ENCODE results near the gene CROCC2. TPM values are rescaled to one million over a fixed set of nuclear protein-coding genes. Genes with fewer than 3 reads are reported as not detected.

Gene CROCC2
- total RNA-seq, 1 donor from 2014 or later = not detected

- Mint-ChIP-seq H3K36me3 (ENCODE audit: low read depth, unreplicated experiment) (no peaks in the 10 kb centered on the region), H3K9me3 (ENCODE audit: unreplicated experiment) (no peaks in the 10 kb centered on the region), H3K27ac (ENCODE audit: unreplicated experiment) (no peak overlapping the region), H3K4me1 (ENCODE audit: unreplicated experiment) (no peaks in the 10 kb centered on the region), H3K27me3 (ENCODE audit: unreplicated experiment) (peaks cover 8% of the 10 kb centered on the region), H3K4me3 (ENCODE audit: unreplicated experiment) (no peak overlapping the region)
- no peak for TF ChIP-seq CTCF (IDR thresholded peaks at IDR 0.05; ENCODE audit: unreplicated experiment)
- DNase-seq (ENCODE audit: low spot score) = no peak
Observed at GRCh38 chr2:240955306-240956170, 49.4 kb downstream of the CROCC2 start.

- H3K4me1 Mint-ChIP-seq (ENCODE audit: unreplicated experiment) = no peaks in the 10 kb centered on the region
- no peaks in the 10 kb centered on the region for H3K9me3 Mint-ChIP-seq (ENCODE audit: unreplicated experiment)
- no peak for TF ChIP-seq CTCF (IDR thresholded peaks at IDR 0.05; ENCODE audit: unreplicated experiment)
- DNase-seq (ENCODE audit: low spot score) = no peak
- H3K27ac Mint-ChIP-seq (ENCODE audit: unreplicated experiment) = no peak overlapping the region
- H3K36me3 Mint-ChIP-seq (ENCODE audit: low read depth, unreplicated experiment) = no peaks in the 10 kb centered on the region
- H3K27me3 Mint-ChIP-seq (ENCODE audit: unreplicated experiment) = peaks cover 8% of the 10 kb centered on the region
- no peak overlapping the region for H3K4me3 Mint-ChIP-seq (ENCODE audit: unreplicated experiment)
Observed at GRCh38 chr2:240956171-240956934, 50.2 kb downstream of the CROCC2 start.

- H3K36me3 Mint-ChIP-seq (ENCODE audit: low read depth, unreplicated experiment) = no peaks in the 10 kb centered on the region
- no peak for DNase-seq (ENCODE audit: low spot score)
- no peaks in the 10 kb centered on the region for H3K4me1 Mint-ChIP-seq (ENCODE audit: unreplicated experiment)
- no peak overlapping the region for H3K27ac Mint-ChIP-seq (ENCODE audit: unreplicated experiment)
- no peaks in the 10 kb centered on the region for H3K9me3 Mint-ChIP-seq (ENCODE audit: unreplicated experiment)
- TF ChIP-seq CTCF (IDR thresholded peaks at IDR 0.05; ENCODE audit: unreplicated experiment) = no peak
- H3K4me3 Mint-ChIP-seq (ENCODE audit: unreplicated experiment) = no peak overlapping the region
- H3K27me3 Mint-ChIP-seq (ENCODE audit: unreplicated experiment) = peaks cover 8% of the 10 kb centered on the region
Observed at GRCh38 chr2:240956935-240957655, 51.0 kb downstream of the CROCC2 start.

GRCh38 chr2:240957656-240958365 is 51.7 kb downstream of the CROCC2 start:
- H3K4me1 Mint-ChIP-seq (ENCODE audit: unreplicated experiment) = no peaks in the 10 kb centered on the region
- DNase-seq (ENCODE audit: low spot score) = no peak
- H3K27ac Mint-ChIP-seq (ENCODE audit: unreplicated experiment) = no peak overlapping the region
- TF ChIP-seq CTCF (IDR thresholded peaks at IDR 0.05; ENCODE audit: unreplicated experiment) = no peak
- H3K36me3 Mint-ChIP-seq (ENCODE audit: low read depth, unreplicated experiment) = no peaks in the 10 kb centered on the region
- peaks cover 8% of the 10 kb centered on the region for H3K27me3 Mint-ChIP-seq (ENCODE audit: unreplicated experiment)
- H3K9me3 Mint-ChIP-seq (ENCODE audit: unreplicated experiment) = no peaks in the 10 kb centered on the region
- no peak overlapping the region for H3K4me3 Mint-ChIP-seq (ENCODE audit: unreplicated experiment)
